Measurements from ENCODE around the gene MEIKIN. TPM values are rescaled to one million over a fixed set of nuclear protein-coding genes. Genes with fewer than 3 reads are reported as not detected.
"Not testable (repeated sequence)": the region's sequence is repeated elsewhere in the genome, so short reads cannot be mapped to it uniquely, and the experiment has no call there.

MEIKIN gene
- polyA plus RNA-seq, 3 donors = 0.16 to 1.6 (median 1.6) TPM

GRCh38 chr5:131832702-131833101 lies 112.8 kb downstream of the MEIKIN start:
- H3K27me3 Mint-ChIP-seq (ENCODE audit: low read depth in 3 of 3); H3K27me3 ChIP-seq (ENCODE audit: control insufficient read depth in 2 of 2, insufficient read depth in 2 of 2, low read length in 2 of 2); H3K79me2 ChIP-seq (ENCODE audit: insufficient read depth, low read length); H3K36me3 ChIP-seq (replicated peaks in 1 of 2; ENCODE audit: control insufficient read depth in 1 of 2, insufficient read depth in 2 of 2, low read length in 2 of 2); H3K36me3 Mint-ChIP-seq; H3K4me3 ChIP-seq (replicated peaks in 1 of 3; ENCODE audit: low read depth in 2 of 3, low read length in 3 of 3); H3K27ac Mint-ChIP-seq; H4K20me1 ChIP-seq (ENCODE audit: insufficient read depth, low read length); H3K4me2 ChIP-seq (replicated peaks; ENCODE audit: extremely low read depth, low read length, poor library complexity, severe bottlenecking); H3K4me3 Mint-ChIP-seq; H3K4me1 Mint-ChIP-seq; intact Hi-C loops (cut with micrococcal nuclease); H3K9ac ChIP-seq (ENCODE audit: insufficient read depth, low read length, poor library complexity, severe bottlenecking); H3K4me1 ChIP-seq (ENCODE audit: control insufficient read depth in 1 of 2, insufficient read depth in 2 of 2, low read length in 2 of 2); H3K27ac ChIP-seq (ENCODE audit: low read depth in 1 of 2, low read length in 2 of 2); H2AFZ ChIP-seq (ENCODE audit: insufficient read depth, low read depth, low read length, poor library complexity, severe bottlenecking); DNase-seq: not testable (repeated sequence)
- peaks cover 4 to 14% of the 10 kb centered on the region in 2 donors for H3K9me3 ChIP-seq (replicated peaks in 1 of 2; ENCODE audit: control insufficient read depth in 1 of 2, insufficient read depth in 1 of 2, low read length in 2 of 2)
- H3K9me3 Mint-ChIP-seq = peaks cover 4 to 26% (median 14%) of the 10 kb centered on the region in 7 donors
- WGBS (ENCODE audit: insufficient coverage) = no CpG with 5 or more reads among the region's 2 CpGs

GRCh38 chr5:131825404-131826013 lies 120.0 kb downstream of the MEIKIN start:
- Histone ChIP-seq H3K9me3 (replicated peaks in 1 of 2; ENCODE audit: control insufficient read depth in 1 of 2, insufficient read depth in 1 of 2, low read length in 2 of 2) (peaks cover 0 to 15% of the 10 kb centered on the region in 2 donors), H3K4me1 (ENCODE audit: control insufficient read depth in 1 of 2, insufficient read depth in 2 of 2, low read length in 2 of 2) (no peaks in the 10 kb centered on the region), H4K20me1 (ENCODE audit: insufficient read depth, low read length) (no peaks in the 10 kb centered on the region), H3K4me2 (replicated peaks; ENCODE audit: extremely low read depth, low read length, poor library complexity, severe bottlenecking) (no peak overlapping the region), H2AFZ (ENCODE audit: insufficient read depth, low read depth, low read length, poor library complexity, severe bottlenecking) (no peak overlapping the region), H3K27me3 (ENCODE audit: control insufficient read depth in 2 of 2, insufficient read depth in 2 of 2, low read length in 2 of 2) (no peaks in the 10 kb centered on the region), H3K27ac (ENCODE audit: low read depth in 1 of 2, low read length in 2 of 2) (no peak overlapping the region), H3K36me3 (replicated peaks in 1 of 2; ENCODE audit: control insufficient read depth in 1 of 2, insufficient read depth in 2 of 2, low read length in 2 of 2) (no peaks in the 10 kb centered on the region), H3K4me3 (replicated peaks in 1 of 3; ENCODE audit: low read depth in 2 of 3, low read length in 3 of 3) (no peak overlapping the region), H3K9ac (ENCODE audit: insufficient read depth, low read length, poor library complexity, severe bottlenecking) (no peak overlapping the region), H3K79me2 (ENCODE audit: insufficient read depth, low read length) (no peaks in the 10 kb centered on the region)
- Mint-ChIP-seq H3K27me3 (ENCODE audit: low read depth in 3 of 3) (peaks cover 2 to 5% (median 3%) of the 10 kb centered on the region in 3 donors), H3K27ac (no peak overlapping the region), H3K9me3 (peaks cover 12 to 26% (median 16%) of the 10 kb centered on the region in 7 donors), H3K36me3 (no peaks in the 10 kb centered on the region), H3K4me1 (no peaks in the 10 kb centered on the region), H3K4me3 (no peak overlapping the region)
- WGBS (ENCODE audit: insufficient coverage) = 100% methylated on average over 2 of the region's 2 CpGs
- intact Hi-C loops (cut with micrococcal nuclease) = no loop called here
- TF ChIP-seq CTCF (IDR thresholded peaks at IDR 0.05) = no peak
- no peak for DNase-seq
